ENCODE measurements around the gene KNDC1.

- TF ChIP-seq CTCF (IDR thresholded peaks at IDR 0.05; ENCODE audit: low read length) = no peak
- no peak for TF ChIP-seq EZH2 (optimal IDR thresholded peaks at IDR 0.05; ENCODE audit: low read depth, low read length)
- TF ChIP-seq EZH2phosphoT487 (IDR thresholded peaks at IDR 0.05; ENCODE audit: low read length) = no peak
These were observed 59.8 kb downstream of the KNDC1 start for GRCh38 chr10:133219782-133220181.

Measured in MM.1S (cell line).